DMS79 treated with DMSO at 0.1 percent for 48 hours (cell line): ENCODE data around the gene RFTN1.
A peak's percentile ranks its signal among the peaks of the same experiment; 100 is the strongest.
"Not testable (repeated sequence)": the region's sequence is repeated elsewhere in the genome, so short reads cannot be mapped to it uniquely, and the experiment has no call there.

ENCODE experiments used
- DNase-seq: peaks from one replicate; lab custom pipeline; 2025; lab: John Stamatoyannopoulos, UW

The RFTN1 gene

DNA sequence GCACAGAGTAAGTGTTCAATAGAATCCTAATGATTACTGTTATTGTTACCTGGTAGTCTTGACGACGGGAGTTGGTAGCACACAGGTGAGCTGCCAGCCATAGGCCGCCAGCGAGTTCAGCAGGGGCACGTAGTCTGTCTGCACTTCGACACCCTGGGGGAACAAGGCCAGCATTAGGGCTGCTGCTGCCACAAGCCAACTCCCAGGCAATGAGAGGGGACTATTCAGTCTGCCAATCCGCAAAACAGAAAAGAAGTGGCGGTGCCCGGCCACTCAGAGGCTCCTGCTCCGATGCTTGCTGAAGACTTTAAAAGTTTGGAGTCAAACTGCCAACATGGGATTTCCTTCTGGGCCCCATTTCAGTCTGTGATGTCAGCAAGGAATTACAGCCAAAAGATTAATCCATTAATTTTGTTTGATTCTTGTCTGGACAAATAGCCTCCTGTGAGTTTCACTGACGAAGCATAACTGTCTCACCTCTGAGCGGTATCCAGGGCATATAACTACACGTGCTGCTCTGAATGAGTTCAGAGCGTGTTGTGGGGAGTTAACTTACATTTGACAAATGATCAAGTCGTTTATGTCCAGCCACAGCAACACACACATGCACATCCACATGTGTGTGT, 186.7 kb downstream of the RFTN1 start:
- DNase-seq: no peak

DNA sequence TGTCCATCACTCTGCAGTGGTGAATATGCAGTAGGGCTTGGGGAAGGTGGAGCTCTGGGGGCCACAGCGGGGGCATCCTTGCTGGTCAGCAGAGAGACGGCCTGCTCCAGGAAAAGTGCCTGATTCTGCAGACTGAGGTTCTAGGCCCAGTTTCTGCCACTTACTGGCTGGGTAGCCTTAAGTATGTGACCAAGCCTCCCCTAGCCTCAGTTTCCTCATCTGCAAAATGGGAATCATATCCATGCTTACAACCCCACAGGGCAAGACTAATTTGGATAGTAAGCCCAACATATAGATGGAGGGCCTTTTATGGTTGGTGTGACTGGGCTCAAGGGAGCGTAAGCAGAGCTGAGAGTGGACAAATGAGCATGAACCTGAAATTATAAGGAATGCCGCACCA, 187.6 kb downstream of the RFTN1 start:
- DNase-seq: no peak

DNA sequence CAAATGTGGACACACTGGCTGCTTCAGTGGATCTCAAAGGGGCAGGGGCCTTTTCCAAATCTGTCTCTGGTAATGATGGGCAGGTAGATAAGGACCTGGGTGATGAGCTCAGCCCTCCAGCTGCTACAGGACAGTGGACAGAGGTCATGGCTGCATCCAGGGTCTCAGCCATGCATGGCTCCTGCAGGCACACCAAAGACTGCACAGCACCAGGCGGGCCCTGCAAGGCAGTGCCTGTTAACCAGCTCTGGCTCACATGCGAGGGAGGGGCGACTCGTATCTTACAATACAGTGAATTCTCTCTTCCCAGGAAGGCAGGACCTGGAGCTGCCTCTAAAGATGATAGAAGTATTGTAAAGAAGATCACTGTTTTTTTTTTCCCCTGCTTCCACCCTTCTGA, 189.8 kb downstream of the RFTN1 start:
- no peak for DNase-seq

DNA sequence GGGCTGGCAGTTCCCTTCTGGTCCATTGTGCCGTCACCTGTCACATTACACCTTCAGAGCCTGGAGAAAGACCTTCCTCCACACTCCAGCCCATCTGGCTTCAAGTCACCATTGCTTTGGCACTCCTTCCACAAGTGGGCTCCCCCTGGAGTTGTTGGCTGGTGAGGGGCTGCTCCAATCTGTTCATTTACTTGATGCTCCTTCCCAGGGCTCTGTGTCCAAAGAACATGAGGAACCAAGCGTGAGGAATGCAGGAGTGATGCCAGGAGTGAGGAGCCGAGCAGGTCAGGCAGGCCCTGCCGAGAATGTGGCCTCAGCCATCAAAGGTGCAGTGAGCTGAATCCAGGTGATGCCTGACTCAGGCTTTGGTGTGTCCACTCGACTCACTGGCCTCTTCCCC, 191.3 kb downstream of the RFTN1 start:
- DNase-seq: peak; percentile 23

DNA sequence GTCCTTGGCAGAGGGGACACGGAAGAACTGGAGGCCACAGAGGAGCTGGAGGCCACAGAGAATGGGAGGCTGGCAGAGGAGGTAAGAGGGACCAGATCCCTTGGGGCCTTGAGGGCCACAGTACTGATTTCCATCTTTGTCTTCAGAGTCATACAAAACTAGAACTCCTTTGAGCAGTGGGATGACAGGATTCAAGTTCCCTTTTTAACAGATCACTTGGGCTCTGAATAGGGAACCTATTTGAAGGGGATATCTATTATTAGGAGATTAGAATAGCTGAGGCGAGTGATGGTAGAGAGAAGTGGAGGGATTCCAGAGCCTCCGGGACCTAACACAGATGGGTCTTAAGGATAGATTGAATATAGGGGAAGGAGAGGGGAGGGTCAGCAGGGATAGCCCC, 192.8 kb downstream of the RFTN1 start:
- DNase-seq: no peak

DNA sequence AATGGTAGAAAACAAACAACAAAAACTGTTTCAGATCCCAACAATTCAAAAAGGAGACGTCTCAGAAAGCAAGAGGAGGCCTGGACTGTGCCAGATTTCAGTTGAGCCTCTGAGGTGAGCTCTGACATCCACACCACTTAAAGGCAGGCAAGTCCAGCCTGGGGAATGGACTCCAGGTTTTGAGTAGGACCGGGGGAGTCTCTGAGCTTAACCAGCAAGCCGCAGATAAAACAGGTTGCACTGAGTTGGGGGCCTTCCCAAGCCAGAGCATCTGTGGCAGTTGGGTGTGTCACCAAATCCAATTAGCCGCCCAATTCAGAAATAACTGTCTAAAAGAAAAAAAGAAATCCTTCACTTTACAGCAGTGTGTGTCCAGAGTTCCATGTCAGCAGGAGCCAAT, 193.8 kb downstream of the RFTN1 start:
- DNase-seq: no peak

DNA sequence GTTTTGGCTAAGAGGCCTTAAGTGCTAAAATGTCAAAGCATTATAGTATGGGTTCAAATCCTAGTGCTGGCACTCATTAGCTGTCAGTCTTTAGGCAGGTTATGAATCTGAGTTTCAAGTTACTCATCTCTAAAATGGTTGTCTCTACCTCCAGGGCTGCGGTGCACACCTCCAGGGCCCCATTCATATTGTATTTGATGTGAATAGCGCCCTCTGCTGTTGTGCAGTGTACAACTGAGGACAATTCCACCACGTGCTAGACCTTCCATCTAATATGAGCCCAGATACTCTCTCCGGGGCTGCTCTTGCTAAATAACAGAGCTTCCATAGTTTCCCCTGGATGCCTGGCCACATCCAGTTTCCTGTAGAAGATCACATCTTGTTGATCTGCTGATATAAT, 194.2 kb downstream of the RFTN1 start:
- no peak for DNase-seq

DNA sequence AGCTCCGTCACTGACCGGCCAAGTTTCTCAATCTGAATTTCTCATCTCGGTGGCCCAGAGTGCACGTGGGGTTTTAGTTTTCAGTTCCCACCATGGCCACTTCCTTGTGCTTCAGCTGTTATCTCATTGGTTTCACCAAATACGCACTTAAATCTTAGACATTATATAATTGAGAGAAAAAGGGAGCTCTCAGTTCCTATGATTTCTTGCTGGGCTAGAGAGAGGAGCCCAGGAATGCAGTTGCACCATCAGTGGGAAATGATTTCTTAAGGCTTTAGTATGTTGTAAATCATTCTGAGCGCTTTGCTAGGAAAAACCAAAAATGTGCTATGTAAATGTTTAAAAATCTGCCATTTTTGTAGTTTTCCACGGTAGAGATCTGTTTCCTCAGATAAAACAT, 195.3 kb downstream of the RFTN1 start:
- no peak for DNase-seq

DNA sequence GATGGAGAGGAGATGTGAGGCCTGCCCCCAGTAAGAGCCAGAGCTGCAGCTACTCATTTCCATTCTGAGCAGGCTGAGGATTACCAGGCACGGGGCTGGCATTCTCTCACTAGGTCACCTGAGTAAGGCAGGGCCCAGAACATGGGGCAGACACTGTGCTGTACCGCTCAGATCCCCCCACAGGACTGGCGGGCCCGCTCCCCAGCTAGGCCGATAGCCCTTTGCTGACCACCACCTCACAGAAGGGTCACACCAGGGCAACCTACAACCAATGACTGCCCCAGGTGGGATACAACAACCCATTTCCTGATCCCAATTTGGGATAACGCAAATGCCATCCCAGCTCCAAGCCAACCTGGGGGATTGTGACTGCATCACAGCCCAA, 195.9 kb downstream of the RFTN1 start:
- DNase-seq: no peak

DNA sequence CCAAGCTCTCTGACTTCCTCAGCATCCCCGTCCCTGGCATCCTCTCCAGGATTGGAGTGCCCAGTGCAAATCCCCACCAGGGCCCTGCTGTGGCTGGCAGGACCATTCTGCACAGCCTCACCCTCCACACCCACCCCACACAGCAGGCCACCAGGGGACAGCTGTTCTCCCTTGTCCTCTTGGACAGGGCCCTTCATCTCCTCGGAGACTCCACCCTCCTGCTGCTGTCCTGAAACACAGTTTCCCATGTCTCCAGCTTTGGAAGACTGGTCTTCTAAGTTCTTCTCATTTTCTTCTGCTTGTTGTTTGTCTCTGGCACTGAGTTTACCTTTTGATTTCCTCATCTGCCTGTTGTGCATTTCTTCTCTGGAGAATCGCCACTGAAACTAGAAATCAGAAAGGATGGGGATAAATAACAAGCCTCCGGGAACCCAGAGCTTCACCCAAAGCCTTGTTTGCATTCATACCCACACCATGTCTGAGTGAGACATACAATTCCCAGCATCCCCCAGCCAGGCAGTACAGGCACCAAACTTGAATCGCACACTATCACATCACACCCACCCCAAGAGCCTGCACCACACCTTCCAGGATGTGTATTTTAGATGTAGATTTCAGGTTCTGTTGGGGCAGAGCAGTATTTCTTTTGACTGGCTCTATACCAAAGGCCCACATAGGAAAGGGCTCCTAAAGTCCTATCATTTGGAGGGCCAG, 196.5 kb downstream of the RFTN1 start:
- DNase-seq: no peak

DNA sequence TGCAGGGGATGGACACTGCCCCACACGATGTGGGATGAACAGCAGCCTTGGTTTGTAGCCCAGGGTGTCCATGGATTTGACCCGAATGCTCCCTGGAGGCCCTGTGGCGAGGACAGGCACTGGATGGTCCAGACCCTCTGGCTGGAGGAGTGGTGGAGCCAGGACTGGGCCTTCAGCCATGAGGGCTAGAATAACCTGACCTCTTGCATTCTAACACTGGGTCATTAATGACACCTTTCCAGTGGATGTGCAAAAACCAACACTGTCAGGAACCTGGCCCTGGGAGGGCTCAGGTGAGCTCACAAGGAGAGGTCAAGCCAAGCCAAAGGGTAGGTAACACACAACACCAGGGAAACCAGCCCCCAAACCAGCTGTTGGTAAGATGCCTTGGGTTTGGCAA, 197.1 kb downstream of the RFTN1 start:
- no peak for DNase-seq

DNA sequence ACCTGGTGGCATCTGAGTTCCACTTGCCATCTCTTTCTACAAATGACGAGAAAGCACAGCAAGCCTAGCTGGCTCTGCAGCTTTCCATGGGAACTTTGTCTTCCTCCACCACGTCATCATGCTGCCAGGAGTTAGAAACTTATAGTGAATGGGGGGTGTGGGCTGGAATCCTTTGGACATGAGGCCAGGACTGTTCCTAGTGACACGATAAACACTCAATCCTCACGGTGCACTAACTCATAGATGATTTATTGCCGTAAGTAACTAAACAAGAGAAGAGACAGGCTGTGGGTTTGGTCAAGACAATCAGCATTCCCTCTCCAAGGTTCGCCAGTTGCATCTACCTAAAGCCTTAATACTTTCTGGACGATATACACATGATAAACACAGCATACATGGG, 197.9 kb downstream of the RFTN1 start:
- DNase-seq: no peak

DNA sequence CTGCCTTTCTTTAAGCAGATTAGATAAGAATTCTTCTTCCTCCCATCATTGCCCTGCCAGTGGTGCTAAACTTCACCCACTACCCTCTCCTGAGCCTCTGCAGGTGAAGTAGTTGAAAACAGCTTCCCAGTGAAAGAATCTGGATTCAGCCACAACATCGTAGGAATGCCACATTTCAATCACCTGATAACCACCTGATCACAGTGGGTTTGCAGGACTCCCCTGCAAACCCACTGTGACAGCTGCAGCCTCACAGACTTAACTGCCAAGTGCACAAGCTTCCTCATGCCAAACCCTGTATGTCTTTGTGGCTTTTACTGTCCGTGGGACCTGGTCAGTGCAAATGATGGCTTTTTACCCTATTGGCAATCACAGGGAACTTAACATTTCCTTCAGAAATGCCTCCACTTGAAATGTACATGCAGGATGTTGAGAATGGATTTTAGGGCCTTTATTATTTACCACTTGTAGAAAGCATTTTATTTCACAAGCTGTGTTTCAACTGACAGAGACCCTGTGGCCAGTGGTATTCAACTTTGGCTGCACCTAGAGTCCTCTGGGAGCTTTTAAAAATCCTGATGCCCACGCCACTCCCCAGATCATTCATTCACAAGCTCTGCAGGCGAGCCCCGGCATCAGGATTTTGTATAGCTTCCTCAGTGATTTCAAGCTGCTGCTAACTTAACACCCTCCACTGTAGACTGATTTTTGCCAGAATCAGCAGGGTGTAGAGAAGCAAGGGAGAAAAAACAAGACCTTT, 199.4 kb downstream of the RFTN1 start:
- no peak for DNase-seq

DNA sequence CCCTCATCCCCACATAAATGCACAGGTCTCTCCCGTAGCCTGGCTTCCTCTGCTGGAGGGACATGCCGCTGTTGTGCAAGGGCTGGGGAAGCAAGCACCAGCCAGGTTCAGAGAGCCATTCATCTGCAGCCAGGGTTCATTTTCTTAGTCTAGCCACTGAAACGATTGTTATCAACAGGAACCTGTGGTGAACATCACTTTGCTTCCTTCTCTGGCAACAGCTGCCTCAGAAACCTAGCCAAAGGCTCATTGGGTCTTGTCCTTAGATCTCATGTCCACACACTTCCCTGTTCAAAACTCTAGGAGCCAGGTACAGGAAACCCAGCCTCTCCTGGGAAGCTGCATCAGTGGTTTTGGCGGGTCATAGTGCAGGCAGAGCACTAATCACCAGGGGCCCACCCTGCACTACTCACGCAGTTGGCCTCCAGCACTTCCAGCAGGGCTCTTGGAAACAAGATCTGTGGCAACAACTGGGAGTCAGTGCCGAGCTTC, 201.5 kb downstream of the RFTN1 start:
- no peak for DNase-seq

DNA sequence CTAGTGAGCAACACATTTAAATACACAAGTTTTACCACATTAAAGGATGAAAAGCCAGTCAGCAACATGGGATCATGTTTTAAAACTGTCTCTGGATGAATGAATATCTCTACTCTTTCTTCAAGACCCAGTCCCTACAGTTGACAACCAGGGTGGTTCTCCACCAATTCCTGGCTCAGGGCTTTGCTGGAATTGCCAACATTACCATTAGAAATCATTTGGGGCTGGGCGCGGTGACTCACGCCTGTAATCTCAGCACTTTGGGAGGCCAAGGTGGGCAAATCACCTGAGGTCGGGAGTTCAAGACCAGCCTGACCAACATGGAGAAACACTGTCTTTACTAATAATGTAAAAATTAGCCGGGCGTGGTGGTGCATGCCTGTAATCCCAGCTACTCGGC, 203.0 kb downstream of the RFTN1 start:
- DNase-seq: not testable (repeated sequence)

DNA sequence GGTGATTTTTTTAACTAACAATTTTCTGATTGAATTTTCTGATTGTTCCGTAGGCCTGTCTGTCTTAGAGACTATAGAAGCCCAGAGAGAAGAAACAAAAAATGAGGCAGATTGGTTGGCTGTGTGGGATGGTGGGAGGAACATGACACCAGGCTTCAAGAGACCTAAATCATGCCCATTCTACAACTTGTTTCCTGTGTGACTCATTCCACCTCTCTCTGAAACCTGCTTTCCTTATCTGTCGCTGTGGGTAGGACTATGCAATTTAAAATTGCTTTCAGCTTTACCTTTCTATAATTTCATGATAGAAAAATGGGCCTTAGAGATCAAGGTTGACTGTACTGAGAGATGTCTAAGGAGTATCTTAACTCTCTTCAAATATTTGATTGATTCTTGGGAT, 203.9 kb downstream of the RFTN1 start:
- no peak for DNase-seq

DNA sequence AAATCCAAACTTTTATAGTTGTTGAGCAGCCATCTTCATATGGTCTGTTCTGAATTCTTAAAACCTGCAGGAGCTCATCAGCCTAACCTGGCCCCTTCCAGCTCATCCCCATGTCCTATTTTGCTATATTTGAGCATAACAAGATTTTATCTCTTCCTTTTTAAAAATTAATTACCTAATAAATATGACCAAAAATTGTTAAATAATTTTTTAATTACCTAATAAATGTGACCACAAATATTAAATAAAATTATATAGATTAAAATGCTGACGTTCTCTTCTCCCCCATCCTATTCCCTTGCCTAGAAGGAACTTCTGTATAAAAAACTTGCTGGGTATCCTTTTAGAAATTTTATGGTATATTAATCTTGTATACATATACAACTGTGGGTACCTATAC, 204.8 kb downstream of the RFTN1 start:
- no peak for DNase-seq

DNA sequence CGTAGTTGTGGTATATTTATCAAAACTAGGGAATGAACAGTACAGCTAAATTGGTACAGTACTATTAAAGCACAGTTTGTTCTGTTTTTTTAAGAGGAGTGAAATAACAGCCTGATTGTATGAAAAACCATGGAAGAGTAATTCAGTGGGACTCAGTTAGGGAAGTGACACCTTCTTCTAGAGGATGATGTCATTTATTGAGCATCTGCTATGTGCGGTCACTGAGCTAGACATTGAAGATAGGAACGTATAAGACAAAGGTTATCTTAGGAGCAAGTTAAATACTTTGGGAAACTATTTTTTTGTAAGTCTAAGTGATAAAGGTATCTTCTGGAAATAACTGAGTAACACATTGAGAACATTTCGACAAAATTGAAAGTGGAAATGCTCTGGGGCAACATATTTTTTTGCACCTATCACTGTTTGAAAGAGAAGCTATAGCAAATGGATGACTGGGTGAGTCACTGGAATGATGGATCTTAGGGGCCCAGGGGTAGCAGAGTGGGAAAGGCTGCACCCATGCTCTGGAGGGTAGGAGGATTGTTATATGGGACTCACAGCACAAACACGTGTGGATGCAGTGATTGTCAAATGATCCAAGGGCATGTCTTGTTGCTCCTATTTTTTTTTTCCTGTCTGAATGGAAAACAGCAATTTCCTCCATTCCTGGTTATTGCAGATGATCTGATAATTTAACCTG, 205.5 kb downstream of the RFTN1 start:
- DNase-seq: no peak

DNA sequence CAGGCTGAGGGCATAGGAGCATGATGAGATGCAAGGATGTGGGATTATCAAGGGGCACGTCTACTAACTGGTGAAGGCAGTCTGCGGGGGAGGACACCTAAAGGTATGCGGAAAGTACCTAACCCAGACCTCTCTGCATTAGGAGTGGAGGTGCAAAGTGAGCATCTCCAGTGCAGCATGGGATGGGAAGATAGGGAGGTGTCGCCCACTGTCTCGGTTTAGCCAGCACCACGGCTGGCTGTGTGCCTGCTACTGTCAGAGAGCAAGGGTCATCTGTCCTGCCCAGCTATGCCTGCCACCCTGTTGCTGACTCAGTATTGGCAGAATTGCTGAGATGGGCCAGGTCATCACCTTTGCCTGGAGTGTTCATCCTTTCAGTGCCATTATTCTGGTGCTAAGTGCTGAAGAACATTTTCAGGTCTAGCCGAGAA, 208.4 kb downstream of the RFTN1 start:
- no peak for DNase-seq

DNA sequence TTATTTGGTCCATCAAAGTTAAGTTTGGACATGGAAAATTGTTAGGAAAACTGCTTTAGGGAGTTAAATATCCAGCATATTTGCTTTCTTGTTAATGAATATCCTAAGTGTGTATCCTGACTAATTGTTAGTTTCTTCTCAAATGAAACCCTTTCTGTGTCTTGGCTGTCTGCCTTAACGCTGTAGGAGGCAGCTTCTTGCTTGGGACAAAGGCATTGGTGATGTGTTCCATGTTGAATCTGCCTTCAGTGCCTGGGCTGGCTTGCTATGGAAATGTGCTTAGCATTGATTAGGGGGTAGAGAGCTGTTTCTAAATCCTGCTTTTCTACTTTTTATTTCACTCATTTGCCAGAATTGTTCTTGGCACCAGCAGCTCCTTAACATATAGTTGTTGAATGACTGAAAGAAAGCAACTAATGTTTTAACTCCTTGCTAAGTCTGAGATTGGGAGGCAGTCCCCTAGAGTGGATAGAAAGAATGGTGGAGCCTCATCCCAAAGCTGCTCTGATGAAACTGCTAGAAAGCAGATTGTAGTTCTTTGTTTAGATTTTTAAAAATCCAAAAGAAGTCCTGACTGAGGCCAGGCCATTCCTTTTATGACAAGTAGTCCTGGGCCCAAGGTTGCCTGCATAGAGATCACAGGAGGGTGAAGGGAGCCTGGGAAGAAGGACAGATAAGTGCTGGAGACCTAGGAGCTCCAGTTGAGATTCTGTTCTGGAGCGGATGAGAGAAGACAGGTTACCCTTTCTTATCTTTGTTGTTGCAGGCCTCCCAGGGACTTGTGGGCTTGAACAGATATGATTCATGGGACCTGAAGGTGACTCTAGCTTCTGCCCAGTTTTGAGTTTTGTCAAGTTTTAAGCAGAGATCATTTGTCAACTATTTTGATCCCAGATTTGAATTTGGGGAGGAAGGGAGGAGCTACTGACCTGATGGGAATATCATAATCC, 209.2 kb downstream of the RFTN1 start:
- DNase-seq: no peak

DNA sequence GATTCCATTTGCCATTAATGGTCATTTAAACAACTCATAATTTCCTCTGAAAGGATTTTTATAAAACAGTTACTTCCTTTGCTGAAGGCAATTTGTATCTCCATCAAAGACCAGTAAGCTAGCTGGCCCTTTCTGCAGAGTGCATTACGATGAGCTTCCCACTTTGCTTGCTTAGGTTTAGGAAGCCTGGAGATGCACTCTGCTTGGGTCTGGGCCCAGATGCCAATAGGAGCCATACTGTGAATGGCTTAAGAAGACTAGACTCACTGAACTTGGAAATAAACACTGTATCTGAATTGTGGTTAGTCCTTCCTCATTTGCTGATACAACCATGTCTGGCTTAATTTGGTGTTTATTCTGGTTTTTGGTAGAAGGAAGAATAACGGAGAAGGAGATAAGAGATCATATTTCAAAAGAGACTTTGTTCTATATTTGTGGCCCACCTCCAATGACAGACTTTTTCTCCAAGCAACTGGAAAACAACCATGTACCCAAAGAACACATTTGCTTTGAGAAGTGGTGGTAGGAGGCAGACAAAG, 210.4 kb downstream of the RFTN1 start:
- DNase-seq: no peak
